Natural killer cell treated with Interleukin-12 subunit alpha and Interleukin-12 subunit beta and Interleukin-15 and Interleukin-18, amount 100 ng/mL, for 72 hours (primary cell): ENCODE results near the gene CAPN7. TPM values are rescaled to one million over a fixed set of nuclear protein-coding genes. Genes with fewer than 3 reads are reported as not detected.

ENCODE experiments used
- ATAC-seq, 2 donors: fragments of 150-1000 bp; cut with Tn5 transposase in 1 of 2; sonication (Bioruptor Pico), chemical (Tn5 transposase) in 1 of 2; 2 replicates each; pipeline ENCODE4 v1.10.0; 2021
- DNase-seq: peaks from one replicate; pipeline ENCODE4 v3.0.0; 2022; ENCODE audit warnings: low spot score
- H3K27ac Mint-ChIP-seq, 2 donors: 1 replicate in 1 of 2; 2 replicates in 1 of 2; pipeline ENCODE4 v1.8.0; 2022; ENCODE audit warnings: mixed read lengths in 2 of 2, mild to moderate bottlenecking in 1 of 2, moderate library complexity in 1 of 2
- H3K27me3 Mint-ChIP-seq, 2 donors: 1 replicate in 1 of 2; 2 replicates in 1 of 2; pipeline ENCODE4 v1.8.0; 2022; ENCODE audit warnings: mixed read lengths in 2 of 2
- H3K36me3 Mint-ChIP-seq: one replicate; pipeline ENCODE4 v1.8.0; 2022; ENCODE audit warnings: mixed read lengths
- H3K4me1 Mint-ChIP-seq, 2 donors: 1 replicate in 1 of 2; 2 replicates in 1 of 2; pipeline ENCODE4 v1.8.0; 2022; ENCODE audit warnings: low read depth in 2 of 2, mixed read lengths in 2 of 2, mild to moderate bottlenecking in 1 of 2
- H3K4me3 Mint-ChIP-seq: one replicate; pipeline ENCODE4 v1.8.0; 2022; ENCODE audit warnings: mixed read lengths
- H3K9me3 Mint-ChIP-seq: 2 replicates; pipeline ENCODE4 v1.8.0; 2022; ENCODE audit warnings: mixed read lengths
- total RNA-seq, 2 donors: library from RNA; stranded (reverse); gene quantifications; one replicate each; pipeline ENCODE4 v1.2.3, GENCODE V29; 2022

The CAPN7 gene
- total RNA-seq, 2 donors from 2014 or later = 27.9 to 47.8 TPM

DNA sequence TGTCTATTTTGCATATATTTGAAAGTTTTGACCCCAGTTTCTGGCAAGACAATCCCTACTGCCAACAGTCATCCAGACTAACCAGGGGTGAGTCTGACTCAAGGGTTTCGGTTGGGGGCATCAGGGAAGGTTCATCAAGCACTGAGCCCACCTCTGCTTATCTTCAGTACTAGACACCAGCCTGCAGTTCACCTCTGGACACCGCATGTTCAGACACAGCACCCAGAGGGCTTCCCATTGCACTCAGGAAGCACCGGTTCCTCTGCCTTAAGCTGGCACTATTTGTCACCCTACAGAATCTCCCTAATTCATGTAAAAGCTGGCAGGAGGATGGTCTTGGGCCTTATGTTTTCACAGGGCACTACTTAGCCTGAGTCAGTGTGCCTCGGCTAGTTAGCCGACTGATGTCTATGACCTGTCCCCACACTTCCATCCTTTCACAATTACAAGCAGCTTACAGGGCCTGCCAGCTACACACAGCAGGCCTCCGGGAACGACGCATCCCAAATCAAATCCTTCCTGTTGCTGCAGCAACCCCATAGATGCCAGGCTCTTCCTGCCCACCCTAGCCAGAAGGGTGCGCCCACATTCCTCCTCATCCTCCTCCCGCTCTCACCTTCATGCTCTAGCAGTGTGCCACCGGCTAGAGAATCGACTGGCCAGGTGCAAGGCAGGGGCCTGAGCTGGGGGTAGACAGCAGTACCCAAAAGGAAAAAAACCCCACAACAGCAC, 73.8 kb downstream of the CAPN7 start:
- DNase-seq = no peak
- Mint-ChIP-seq H3K4me1 (peaks cover 77 to 81% of the 10 kb centered on the region in 2 donors), H3K36me3 (peaks cover 4% of the 10 kb centered on the region), H3K27me3 (no peaks in the 10 kb centered on the region), H3K27ac (peak overlapping the region; percentile 91 to 98), H3K4me3 (peak overlapping the region; percentile 35), H3K9me3 (no peaks in the 10 kb centered on the region)
- no peak for ATAC-seq

DNA sequence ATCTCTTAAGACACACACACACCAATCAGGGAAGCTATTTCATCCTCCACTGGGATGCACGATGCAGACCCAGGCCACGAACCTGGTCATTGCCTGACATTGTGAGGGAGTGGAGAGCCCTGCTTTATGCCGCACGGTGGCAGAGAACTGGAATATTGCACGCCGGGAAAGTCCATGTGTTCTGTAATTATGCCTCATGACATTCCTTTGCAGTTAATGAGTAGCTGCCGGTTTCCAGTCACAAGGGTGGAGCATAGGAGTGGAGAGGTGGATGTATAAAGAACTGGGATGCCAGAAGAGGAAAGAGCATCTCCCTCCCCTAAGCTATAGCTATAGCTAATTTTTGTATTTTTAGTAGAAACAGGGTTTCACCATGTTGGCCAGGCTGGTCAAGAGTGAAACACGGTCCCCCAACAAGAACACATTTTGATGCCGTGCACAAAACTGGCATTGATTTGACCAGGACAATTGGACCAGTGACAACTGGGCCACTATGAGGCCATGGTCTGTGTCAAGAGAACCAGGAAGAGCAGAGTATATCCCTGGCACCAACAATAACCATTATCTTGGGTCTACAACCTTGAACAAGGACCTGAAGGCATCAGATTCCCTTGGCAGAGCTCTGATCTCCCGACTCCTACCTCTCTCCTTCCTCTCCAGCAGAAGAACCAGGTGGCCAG, 74.9 kb downstream of the CAPN7 start:
- Mint-ChIP-seq H3K4me1 (peaks cover 77 to 79% of the 10 kb centered on the region in 2 donors), H3K36me3 (peaks cover 6% of the 10 kb centered on the region), H3K4me3 (peak overlapping the region; percentile 35), H3K27me3 (no peaks in the 10 kb centered on the region), H3K27ac (peak overlapping the region; percentile 91 to 98), H3K9me3 (no peaks in the 10 kb centered on the region)
- ATAC-seq = no peak
- DNase-seq = no peak

DNA sequence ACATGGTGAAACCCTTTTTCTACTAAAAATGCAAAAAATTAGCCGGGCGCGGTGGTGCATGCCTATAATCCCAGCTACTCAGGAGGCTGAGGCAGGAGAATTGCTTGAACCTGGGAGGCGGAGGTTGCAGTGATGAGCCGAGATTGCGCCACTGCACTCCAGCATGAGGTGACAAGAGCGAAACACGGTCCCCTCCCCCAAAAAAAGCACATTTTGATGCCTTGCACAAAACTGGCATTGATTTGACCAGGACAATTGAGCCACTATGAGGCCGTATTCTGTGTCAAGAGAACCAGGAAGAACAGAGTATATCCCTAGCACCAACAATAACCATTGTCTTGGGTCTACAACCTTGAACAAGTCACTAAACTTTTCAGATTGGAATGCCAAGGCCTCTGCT, 75.8 kb downstream of the CAPN7 start:
- ATAC-seq (no peak), DNase-seq (no peak)
- H3K36me3 Mint-ChIP-seq = peaks cover 6% of the 10 kb centered on the region
- no peak overlapping the region for H3K4me3 Mint-ChIP-seq
- peak overlapping the region; percentile 91 to 98 for H3K27ac Mint-ChIP-seq
- no peaks in the 10 kb centered on the region for H3K9me3 Mint-ChIP-seq
- H3K27me3 Mint-ChIP-seq = no peaks in the 10 kb centered on the region
- H3K4me1 Mint-ChIP-seq = peaks cover 77 to 78% of the 10 kb centered on the region in 2 donors

DNA sequence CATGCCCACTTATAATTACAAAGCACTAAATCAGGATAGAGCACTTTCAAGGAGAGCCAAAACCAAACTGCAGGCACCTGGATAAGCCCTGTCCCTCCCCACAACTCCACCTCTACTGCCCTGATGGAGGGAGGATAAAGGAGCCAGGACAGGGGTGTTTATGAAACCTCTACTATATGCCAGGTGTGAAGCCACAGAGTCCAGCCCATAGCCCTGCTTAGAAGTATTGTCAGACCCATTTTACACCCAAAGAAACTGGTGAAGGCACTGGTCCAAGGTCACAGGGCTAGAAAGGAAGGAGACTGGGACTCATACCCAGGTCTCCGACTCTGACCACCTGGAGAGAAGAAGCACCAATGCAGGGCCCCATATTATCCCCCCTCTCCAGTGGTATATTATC, 77.7 kb downstream of the CAPN7 start:
- peaks cover 84 to 86% of the 10 kb centered on the region in 2 donors for H3K4me1 Mint-ChIP-seq
- peaks cover 6% of the 10 kb centered on the region for H3K36me3 Mint-ChIP-seq
- no peaks in the 10 kb centered on the region for H3K27me3 Mint-ChIP-seq
- peak overlapping the region; percentile 60 for H3K4me3 Mint-ChIP-seq
- DNase-seq (no peak), ATAC-seq (peak; percentile 46 to 53)
- H3K27ac Mint-ChIP-seq = peak overlapping the region; percentile 79 to 98
- H3K9me3 Mint-ChIP-seq = no peaks in the 10 kb centered on the region

DNA sequence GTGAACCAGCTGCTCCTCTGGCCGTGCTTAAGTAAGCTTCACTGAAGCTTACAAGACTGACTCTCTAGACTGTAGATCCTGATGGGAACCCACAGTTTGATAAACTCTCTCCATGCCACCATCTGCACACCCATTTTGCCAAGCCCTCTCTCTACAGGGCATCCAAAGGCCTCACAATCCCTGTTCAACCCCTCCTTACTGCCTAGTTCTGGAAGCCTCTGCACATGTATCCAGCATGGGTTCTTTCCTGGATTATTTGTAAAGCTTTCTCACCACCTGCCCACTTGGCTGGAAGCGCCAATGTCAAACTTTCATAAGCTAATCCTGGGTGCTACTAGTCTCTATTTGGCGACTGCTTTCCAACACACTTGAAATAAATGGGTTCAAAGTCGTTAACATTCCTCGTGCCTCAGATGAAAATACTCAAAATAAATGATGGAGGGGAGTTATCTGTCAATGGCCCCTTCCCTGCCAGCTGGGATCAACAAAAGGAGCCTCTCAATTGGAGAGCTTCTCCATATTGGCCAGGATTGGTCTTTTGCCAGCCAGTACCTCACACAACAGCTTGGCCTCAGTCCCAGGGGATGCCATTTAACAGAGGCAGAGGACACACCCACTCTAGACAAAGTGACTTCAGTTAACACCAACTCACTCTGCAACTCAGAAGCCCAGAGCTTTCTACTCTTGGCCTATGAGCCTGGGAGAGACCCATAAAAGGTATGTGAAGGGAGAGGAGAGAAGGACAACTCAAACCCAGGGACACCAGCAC, 78.3 kb downstream of the CAPN7 start:
- DNase-seq (no peak), ATAC-seq (no peak)
- peak overlapping the region; percentile 60 for H3K4me3 Mint-ChIP-seq
- H3K9me3 Mint-ChIP-seq = no peaks in the 10 kb centered on the region
- no peaks in the 10 kb centered on the region for H3K27me3 Mint-ChIP-seq
- H3K27ac Mint-ChIP-seq = peak overlapping the region; percentile 79 to 98
- H3K36me3 Mint-ChIP-seq = peaks cover 6% of the 10 kb centered on the region
- peaks cover 85 to 88% of the 10 kb centered on the region in 2 donors for H3K4me1 Mint-ChIP-seq

DNA sequence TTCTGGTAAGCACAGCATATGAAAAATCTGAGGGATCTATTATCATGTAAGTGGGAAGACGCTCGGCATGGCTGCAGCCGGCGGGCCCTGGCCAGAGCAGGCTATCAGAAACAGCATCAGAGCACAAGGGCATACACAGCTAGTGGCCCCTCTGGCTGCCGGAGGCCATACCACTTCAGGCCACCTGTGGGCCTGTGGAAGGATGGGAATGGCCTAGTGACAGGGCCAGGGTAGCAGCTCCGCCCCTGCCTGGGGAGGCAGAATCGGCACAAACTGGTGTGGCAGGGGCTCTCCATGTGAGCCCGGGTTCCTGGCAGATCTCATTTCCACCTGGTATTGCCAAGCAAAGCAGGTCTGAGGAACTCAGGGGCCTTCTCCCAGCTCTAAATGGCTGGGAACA, 80.0 kb downstream of the CAPN7 start:
- peaks cover 12% of the 10 kb centered on the region for H3K36me3 Mint-ChIP-seq
- no peaks in the 10 kb centered on the region for H3K9me3 Mint-ChIP-seq
- H3K27me3 Mint-ChIP-seq = no peaks in the 10 kb centered on the region
- H3K4me3 Mint-ChIP-seq = peak overlapping the region; percentile 32
- ATAC-seq (no peak), DNase-seq (no peak)
- peaks cover 81 to 84% of the 10 kb centered on the region in 2 donors for H3K4me1 Mint-ChIP-seq
- peak overlapping the region; percentile 98 for H3K27ac Mint-ChIP-seq

DNA sequence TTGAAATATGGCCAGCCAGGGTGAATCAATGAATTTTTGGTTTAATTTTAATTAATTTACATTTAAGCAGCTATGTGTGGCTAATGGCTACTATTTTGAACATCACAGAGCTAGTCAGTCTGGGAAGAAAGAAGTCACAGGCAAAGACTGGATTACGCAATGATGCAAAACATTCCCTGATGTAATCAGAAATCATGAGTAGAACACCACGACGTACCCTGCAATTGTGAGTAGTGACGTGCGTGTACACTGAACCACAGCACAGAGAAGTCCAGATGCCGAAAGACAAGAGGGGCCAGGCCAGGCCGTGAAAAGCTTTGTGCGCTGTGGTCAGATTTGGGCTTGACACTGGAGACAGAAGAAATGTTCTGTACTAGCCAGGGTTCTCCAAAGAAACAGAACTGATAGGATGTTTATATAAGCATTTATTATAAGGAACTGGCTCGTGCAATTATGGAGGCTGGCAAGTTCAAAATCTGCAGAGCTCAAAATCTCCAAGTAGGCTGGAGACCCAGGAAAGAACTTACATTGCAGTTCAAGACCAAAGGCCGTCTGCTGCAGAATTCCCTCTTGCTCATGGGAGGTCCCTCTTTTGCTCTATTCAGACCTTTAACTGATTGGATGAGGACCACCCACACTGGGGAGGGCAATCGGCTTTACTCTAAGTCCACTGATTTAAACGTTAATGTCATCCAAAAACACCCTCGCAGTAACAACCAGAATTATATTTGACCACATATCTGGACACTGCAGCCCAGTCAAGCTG, 81.7 kb downstream of the CAPN7 start:
- H3K27ac Mint-ChIP-seq = peak overlapping the region; percentile 98
- H3K9me3 Mint-ChIP-seq = no peaks in the 10 kb centered on the region
- peaks cover 86 to 87% of the 10 kb centered on the region in 2 donors for H3K4me1 Mint-ChIP-seq
- ATAC-seq (peak in 1 of 2 donors; percentile 64), DNase-seq (peak; percentile 77)
- peak overlapping the region; percentile 63 for H3K4me3 Mint-ChIP-seq
- H3K36me3 Mint-ChIP-seq = peaks cover 12% of the 10 kb centered on the region
- H3K27me3 Mint-ChIP-seq = no peaks in the 10 kb centered on the region

DNA sequence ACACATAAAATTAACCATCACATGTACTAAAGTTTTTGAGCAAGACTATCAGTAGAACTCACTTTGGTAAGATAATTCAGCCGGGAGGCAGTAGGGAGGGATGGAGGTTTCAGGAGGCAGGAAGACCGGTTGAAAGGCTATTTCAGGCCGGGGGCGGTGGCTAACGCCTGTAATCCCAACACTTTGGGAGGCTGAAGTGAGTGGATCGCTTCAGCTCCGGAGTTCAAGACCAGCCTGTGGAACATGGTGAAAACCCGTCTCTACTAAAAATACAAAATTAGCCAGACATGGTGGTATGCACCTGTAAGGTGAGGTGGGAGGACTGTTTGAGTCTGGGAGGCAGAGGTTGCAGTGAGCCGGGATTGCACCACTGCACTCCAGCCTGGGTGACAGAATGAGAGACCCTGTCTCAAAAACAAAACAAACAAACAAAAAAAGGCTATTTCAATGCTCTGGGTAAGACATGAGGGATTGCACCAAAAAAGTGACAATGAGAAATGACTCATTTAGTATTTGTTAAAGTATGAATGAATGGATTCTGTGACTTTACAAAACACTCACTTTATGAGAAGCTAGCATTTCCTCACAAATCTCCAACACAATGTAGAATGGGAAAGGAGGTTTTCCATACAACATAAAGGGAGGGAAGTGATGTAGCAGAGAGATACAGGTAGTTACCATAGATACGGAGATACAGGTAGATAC, 82.4 kb downstream of the CAPN7 start:
- Mint-ChIP-seq H3K27ac (peak overlapping the region; percentile 98), H3K27me3 (no peaks in the 10 kb centered on the region), H3K36me3 (peaks cover 12% of the 10 kb centered on the region), H3K4me1 (peaks cover 84 to 87% of the 10 kb centered on the region in 2 donors), H3K9me3 (no peaks in the 10 kb centered on the region), H3K4me3 (peak overlapping the region; percentile 63)
- DNase-seq (peak; percentile 37), ATAC-seq (peak in 1 of 2 donors; percentile 11)

DNA sequence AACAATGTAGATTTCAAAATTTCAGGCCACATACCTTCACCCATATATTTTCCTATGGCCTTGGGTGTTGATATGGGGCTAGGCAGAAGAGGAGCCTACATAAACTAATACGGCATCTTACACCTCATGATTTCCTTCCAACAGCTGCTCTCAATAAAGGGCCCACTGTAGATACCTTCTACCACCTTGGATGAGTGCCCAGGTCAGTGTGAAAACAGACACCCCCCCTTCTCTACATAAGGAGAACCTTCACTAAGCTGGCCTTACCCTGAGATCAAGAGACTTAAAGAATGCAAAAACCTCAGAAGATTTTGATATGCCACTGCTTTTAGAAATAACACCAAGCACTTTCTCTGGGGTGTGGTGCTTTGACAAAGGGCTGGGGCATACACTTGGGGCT, 83.6 kb downstream of the CAPN7 start:
- Mint-ChIP-seq H3K27me3 (no peaks in the 10 kb centered on the region), H3K9me3 (no peaks in the 10 kb centered on the region), H3K4me1 (peaks cover 79 to 83% of the 10 kb centered on the region in 2 donors), H3K27ac (peak overlapping the region; percentile 98), H3K36me3 (peaks cover 18% of the 10 kb centered on the region), H3K4me3 (peak overlapping the region; percentile 63)
- peak; percentile 44 for DNase-seq
- no peak for ATAC-seq

DNA sequence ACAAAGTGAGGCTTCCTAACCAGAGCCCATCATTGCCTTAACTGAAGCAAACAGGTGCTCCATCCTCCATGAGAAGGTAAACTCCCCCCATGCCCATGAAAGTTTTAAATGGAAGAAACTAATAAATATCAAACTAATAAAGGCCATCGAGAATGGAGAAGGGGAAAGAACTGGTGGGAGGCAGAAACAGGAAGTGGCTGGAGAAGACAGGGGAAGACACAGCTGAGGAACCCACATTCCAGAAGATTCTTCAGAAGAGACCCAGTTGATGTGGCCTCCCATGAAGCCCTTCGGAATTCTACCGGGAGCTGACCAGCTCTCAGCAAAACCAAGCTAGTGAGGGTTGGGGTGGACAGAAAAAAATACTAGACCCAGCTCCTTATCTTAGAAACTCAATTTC, 84.7 kb downstream of the CAPN7 start:
- H3K27me3 Mint-ChIP-seq = no peaks in the 10 kb centered on the region
- peak overlapping the region; percentile 83 for H3K4me3 Mint-ChIP-seq
- peak overlapping the region; percentile 98 for H3K27ac Mint-ChIP-seq
- peaks cover 19% of the 10 kb centered on the region for H3K36me3 Mint-ChIP-seq
- no peak for ATAC-seq
- no peaks in the 10 kb centered on the region for H3K9me3 Mint-ChIP-seq
- H3K4me1 Mint-ChIP-seq = peaks cover 83 to 87% of the 10 kb centered on the region in 2 donors
- DNase-seq = peak; percentile 42

DNA sequence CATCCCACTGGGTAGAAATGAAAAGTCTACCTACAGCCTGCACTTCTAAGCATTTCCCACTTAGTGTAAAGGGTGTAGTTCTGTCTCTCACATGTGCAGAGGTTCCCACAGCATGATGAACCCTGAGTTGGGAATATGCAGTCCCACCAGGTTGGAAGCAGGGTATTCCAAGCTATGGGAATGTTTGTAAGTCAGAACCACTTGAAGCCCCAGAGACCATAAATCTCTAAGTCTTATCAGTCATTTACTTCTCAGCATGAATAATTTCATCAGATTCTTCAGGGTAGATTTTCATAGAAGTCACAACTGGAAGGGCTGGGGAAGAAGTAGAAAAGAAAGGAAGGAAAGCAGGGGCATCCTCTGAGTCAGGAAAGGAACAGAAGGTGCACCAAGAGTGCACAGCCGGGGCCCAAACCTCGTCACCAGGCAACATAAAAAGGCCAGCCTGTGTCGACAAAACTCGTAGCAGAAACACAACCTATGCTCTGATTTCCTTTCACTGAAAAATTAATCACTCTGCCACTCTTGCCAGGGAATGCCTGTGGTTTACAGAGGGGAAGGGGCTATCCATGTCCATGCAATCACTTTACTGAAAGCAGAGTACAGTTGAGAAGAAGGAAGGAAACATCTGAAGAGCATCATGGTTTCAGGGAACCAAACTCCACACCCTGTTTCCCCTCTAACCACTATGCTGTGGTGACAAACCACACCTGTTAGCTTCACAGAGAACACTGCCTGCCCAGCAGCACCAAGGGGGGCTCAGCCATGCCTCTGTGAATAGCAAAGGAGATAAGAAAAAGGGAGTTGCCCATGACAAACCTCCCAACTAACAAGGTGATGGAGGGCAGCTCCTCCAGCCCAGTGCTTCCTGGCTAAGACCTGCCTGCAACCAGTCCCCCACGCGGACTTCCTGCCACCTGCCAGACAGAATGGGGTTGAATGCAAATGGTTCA, 85.8 kb downstream of the CAPN7 start:
- DNase-seq (peak; percentile 91), ATAC-seq (peak; percentile 85 to 87)
- H3K27ac Mint-ChIP-seq = peak overlapping the region; percentile 98
- no peaks in the 10 kb centered on the region for H3K9me3 Mint-ChIP-seq
- peaks cover 81 to 84% of the 10 kb centered on the region in 2 donors for H3K4me1 Mint-ChIP-seq
- no peaks in the 10 kb centered on the region for H3K27me3 Mint-ChIP-seq
- H3K4me3 Mint-ChIP-seq = peak overlapping the region; percentile 83
- H3K36me3 Mint-ChIP-seq = peaks cover 18% of the 10 kb centered on the region
